Chondrocyte (in vitro differentiated cells): ENCODE results near the gene ADAR. TPM values are rescaled to one million over a fixed set of nuclear protein-coding genes. Genes with fewer than 3 reads are reported as not detected.
"Not testable (repeated sequence)": the region's sequence is repeated elsewhere in the genome, so short reads cannot be mapped to it uniquely, and the experiment has no call there.

Source experiments
- DNase-seq: peaks from one replicate; pipeline ENCODE4 v3.0.0; 2021; ENCODE audit warnings: mixed read lengths, low spot score
- H3K27ac Mint-ChIP-seq: one replicate; pipeline ENCODE4 v1.8.0; 2021; ENCODE audit warnings: mild to moderate bottlenecking, moderate library complexity, mixed read lengths; ENCODE audit not compliant: unreplicated experiment
- H3K27me3 Mint-ChIP-seq: 2 replicates; pipeline ENCODE4 v1.8.0; 2021; ENCODE audit warnings: low read depth, mixed read lengths
- H3K36me3 Mint-ChIP-seq: 2 replicates; pipeline ENCODE4 v1.8.0; 2021; ENCODE audit warnings: low read depth, mixed read lengths
- H3K4me1 Mint-ChIP-seq: 2 replicates; pipeline ENCODE4 v1.8.0; 2021; ENCODE audit warnings: low read depth, mild to moderate bottlenecking, mixed read lengths
- H3K4me3 Mint-ChIP-seq: one replicate; pipeline ENCODE4 v1.8.0; 2021; ENCODE audit warnings: mild to moderate bottlenecking, moderate library complexity, mixed read lengths; ENCODE audit not compliant: unreplicated experiment
- H3K9me3 Mint-ChIP-seq: 2 replicates; pipeline ENCODE4 v1.8.0; 2021; ENCODE audit warnings: low read depth, mixed read lengths
- long read RNA-seq: library from polyadenylated mRNA; stranded (forward); transcript quantifications from one replicate; pipeline ENCODE4 v2.0.0, GENCODE V29; 2021
- total RNA-seq: library from RNA; stranded (reverse); gene quantifications from 3 replicates; pipeline ENCODE4 v1.2.1, GENCODE V29; 2021
- TF ChIP-seq, protein P1 (sequence below): fragments of 200-600 bp; sonication (generic); IDR thresholded peaks from 2 replicates; pipeline ENCODE4 v1.5.0; 2021; ENCODE audit warnings: antibody characterized with exemption, mild to moderate bottlenecking, moderate library complexity

The ADAR gene, protein sequence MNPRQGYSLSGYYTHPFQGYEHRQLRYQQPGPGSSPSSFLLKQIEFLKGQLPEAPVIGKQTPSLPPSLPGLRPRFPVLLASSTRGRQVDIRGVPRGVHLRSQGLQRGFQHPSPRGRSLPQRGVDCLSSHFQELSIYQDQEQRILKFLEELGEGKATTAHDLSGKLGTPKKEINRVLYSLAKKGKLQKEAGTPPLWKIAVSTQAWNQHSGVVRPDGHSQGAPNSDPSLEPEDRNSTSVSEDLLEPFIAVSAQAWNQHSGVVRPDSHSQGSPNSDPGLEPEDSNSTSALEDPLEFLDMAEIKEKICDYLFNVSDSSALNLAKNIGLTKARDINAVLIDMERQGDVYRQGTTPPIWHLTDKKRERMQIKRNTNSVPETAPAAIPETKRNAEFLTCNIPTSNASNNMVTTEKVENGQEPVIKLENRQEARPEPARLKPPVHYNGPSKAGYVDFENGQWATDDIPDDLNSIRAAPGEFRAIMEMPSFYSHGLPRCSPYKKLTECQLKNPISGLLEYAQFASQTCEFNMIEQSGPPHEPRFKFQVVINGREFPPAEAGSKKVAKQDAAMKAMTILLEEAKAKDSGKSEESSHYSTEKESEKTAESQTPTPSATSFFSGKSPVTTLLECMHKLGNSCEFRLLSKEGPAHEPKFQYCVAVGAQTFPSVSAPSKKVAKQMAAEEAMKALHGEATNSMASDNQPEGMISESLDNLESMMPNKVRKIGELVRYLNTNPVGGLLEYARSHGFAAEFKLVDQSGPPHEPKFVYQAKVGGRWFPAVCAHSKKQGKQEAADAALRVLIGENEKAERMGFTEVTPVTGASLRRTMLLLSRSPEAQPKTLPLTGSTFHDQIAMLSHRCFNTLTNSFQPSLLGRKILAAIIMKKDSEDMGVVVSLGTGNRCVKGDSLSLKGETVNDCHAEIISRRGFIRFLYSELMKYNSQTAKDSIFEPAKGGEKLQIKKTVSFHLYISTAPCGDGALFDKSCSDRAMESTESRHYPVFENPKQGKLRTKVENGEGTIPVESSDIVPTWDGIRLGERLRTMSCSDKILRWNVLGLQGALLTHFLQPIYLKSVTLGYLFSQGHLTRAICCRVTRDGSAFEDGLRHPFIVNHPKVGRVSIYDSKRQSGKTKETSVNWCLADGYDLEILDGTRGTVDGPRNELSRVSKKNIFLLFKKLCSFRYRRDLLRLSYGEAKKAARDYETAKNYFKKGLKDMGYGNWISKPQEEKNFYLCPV
- 125 to 169 TPM (median 125 TPM) in 3 replicates for total RNA-seq
- long read RNA-seq, full-length matches to known transcripts, result 8 of 52 reads
- long read RNA-seq, partial matches to known transcripts, result 29 of 52 reads
- long read RNA-seq, other reads (novel, unspliced or antisense), result 15 of 52 reads

DNA sequence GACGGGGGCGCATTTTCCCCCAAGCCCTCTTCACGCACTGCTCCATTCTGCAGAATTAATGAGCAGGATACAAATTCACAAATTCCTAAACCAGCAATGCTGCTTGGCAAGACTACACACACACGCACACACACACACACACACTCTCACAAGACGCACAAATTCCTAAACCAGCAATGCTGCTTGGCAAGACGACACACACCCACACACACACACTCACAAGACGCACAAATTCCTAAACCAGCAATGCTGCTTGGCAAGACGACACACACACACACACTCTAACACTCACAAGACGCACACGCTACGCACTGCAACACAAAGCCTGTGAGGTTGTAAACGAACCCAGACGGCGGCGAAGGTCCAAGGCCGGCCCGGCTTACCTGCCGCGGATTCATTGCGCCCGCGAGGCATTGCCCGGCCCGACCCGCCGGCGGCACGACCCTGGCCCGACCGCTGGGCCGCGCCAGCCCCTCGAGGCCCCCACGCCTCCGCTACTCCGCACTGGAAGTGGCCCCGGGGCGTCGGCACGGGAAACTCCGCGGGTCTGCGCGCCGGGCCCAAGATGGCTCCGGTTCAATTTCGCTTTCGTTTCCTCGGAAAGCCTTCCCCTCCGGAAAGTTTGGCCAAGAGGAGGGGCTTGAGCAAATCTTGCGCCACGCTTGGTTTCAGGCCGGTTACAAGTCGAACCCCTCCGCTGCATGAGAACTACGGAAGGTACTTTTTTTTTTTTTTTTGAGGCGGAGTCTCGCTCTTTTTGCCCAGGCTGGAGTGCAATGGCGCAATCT lies at the start of gene ADAR:
TSS of gene ADAR (minus strand) at position 578 of the 788 bp plus-strand sequence. CDS start at position 398, 180 bp downstream.
- H3K36me3 Mint-ChIP-seq, result no peaks in the 10 kb centered on the region
- peak within 1 kb of the TSS; percentile 97 for H3K27ac Mint-ChIP-seq
- DNase-seq, result no peak
- H3K9me3 Mint-ChIP-seq, result no peaks in the 10 kb centered on the region
- peak within 1 kb of the TSS; percentile 83 for H3K4me3 Mint-ChIP-seq
- peaks cover 46% of the 10 kb centered on the region for H3K4me1 Mint-ChIP-seq
- no peaks in the 10 kb centered on the region for H3K27me3 Mint-ChIP-seq
- TF ChIP-seq, protein P1, sequence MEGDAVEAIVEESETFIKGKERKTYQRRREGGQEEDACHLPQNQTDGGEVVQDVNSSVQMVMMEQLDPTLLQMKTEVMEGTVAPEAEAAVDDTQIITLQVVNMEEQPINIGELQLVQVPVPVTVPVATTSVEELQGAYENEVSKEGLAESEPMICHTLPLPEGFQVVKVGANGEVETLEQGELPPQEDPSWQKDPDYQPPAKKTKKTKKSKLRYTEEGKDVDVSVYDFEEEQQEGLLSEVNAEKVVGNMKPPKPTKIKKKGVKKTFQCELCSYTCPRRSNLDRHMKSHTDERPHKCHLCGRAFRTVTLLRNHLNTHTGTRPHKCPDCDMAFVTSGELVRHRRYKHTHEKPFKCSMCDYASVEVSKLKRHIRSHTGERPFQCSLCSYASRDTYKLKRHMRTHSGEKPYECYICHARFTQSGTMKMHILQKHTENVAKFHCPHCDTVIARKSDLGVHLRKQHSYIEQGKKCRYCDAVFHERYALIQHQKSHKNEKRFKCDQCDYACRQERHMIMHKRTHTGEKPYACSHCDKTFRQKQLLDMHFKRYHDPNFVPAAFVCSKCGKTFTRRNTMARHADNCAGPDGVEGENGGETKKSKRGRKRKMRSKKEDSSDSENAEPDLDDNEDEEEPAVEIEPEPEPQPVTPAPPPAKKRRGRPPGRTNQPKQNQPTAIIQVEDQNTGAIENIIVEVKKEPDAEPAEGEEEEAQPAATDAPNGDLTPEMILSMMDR, result peak; percentile 17

DNA sequence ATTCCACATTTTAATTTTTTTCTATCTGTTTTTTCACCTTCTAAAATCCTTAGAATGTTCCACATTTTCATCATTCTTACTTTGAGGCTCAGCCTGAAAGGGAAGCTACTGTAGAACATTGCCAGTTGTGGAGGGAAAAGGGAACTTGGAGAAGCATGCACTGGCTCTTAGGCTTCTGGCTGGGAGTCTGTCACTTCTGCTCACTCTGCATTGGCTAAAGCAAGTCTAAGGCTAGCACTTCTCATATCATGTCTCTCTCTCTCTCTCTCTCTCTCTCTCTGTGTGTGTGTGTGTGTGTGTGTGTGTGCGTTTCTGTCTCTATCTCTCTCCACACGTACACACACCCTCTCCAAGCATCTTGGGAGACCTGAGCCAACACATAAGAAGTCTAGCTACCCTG lies 49.6 kb upstream of the ADAR start:
- Mint-ChIP-seq H3K4me1 (no peaks in the 10 kb centered on the region), H3K4me3 (no peak overlapping the region), H3K36me3 (peaks cover 1% of the 10 kb centered on the region), H3K27ac (no peak overlapping the region), H3K9me3 (peaks cover 15% of the 10 kb centered on the region), H3K27me3 (peaks cover 75% of the 10 kb centered on the region)
- TF ChIP-seq, protein P1, result no peak
- DNase-seq, result no peak

DNA sequence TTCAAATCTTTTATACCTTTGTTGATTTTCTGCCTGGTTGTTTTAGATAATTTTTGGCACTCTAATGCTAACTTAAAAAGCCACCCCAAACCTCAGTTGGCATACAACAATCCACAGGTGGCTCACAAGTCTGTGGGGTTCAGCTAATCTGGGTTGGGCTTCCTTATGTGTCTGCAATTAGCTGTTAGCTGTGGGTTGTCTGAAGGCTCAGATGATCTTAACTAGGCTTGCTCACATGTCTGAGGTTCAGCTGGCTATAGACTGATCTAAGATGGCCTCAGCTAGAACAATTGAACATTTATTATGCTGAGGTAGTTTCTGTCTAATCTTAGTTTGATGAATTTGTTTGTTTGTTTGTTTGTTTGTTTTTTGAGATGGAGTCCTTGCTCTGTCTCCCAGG lies 44.9 kb upstream of the ADAR start:
- H3K27ac Mint-ChIP-seq, result no peak overlapping the region
- peaks cover 58% of the 10 kb centered on the region for H3K27me3 Mint-ChIP-seq
- peaks cover 15% of the 10 kb centered on the region for H3K9me3 Mint-ChIP-seq

DNA sequence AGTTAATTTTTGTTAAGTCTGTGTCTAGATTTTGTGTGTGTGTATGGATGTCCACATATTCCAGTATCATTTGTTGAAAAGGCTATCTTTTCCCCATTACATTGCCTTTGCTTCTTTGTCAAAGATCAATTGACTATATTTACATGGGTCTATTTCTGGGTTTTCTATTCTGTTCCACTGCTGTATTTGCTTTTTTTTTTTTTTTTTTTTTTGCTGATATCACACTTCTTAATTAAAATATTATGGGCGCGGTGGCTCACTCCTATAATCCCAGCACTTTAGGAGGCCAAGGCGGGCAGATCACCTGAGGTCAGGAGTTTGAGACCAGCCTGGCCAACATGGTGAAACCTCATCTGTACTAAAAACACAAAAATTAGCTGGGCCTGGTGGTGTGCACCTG lies 36.7 kb upstream of the ADAR start:
- not testable (repeated sequence) for H3K9me3 Mint-ChIP-seq, H3K4me3 Mint-ChIP-seq, H3K27ac Mint-ChIP-seq, H3K36me3 Mint-ChIP-seq, H3K27me3 Mint-ChIP-seq, H3K4me1 Mint-ChIP-seq, DNase-seq

More for the DNA sequence above, 44.9 kb upstream of the ADAR start:
- no peaks in the 10 kb centered on the region for H3K4me1 Mint-ChIP-seq
- no peak for DNase-seq
- TF ChIP-seq, protein P1, result no peak
- H3K4me3 Mint-ChIP-seq, result no peak overlapping the region
- peaks cover 1% of the 10 kb centered on the region for H3K36me3 Mint-ChIP-seq

DNA sequence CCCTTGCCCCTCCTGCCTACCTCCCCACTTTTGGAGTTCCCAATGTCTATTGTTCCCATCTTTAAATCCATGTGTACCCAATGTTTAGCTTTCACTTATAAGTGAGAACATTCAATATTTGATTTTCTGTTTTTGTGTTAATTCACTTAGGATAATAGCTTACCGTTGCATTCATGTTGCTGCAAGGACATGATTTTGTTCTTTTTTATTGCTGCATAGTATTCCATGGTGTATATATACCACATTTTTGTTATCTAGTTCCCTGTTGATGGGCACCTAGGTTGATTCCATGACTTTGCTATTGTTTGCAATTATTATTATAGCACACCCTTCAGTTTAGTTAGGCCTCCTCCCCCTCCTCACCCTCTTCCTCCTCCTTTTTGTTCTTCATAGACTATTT lies 33.5 kb upstream of the ADAR start:
- H3K27me3 Mint-ChIP-seq, result peaks cover 5% of the 10 kb centered on the region
- H3K27ac Mint-ChIP-seq, result no peak overlapping the region
- TF ChIP-seq, protein P1, result no peak
- peaks cover 4% of the 10 kb centered on the region for H3K4me1 Mint-ChIP-seq
- no peak overlapping the region for H3K4me3 Mint-ChIP-seq
- H3K36me3 Mint-ChIP-seq, result peaks cover 4% of the 10 kb centered on the region
- H3K9me3 Mint-ChIP-seq, result peaks cover 21% of the 10 kb centered on the region
- no peak for DNase-seq
